ENCODE data around the gene CEP78. TPM values are rescaled to one million over a fixed set of nuclear protein-coding genes. Genes with fewer than 3 reads are reported as not detected.
"Not testable (repeated sequence)": the region's sequence is repeated elsewhere in the genome, so short reads cannot be mapped to it uniquely, and the experiment has no call there.

CEP78 gene
- total RNA-seq: 11.0 and 16.7 TPM in 2 replicates

GRCh38 chr9:78235762-78236550 is at the start of gene CEP78:
Gene CEP78, plus strand, starts transcription at chr9:78236075. Its CDS starts 276 bp downstream, at chr9:78236351.
- DNase-seq (ENCODE audit: low read depth): peak; percentile 81

GRCh38 chr9:78187763-78188484 is 48.0 kb upstream of the CEP78 start:
- DNase-seq (ENCODE audit: low read depth): no peak

- peak; percentile 35 for DNase-seq (ENCODE audit: low read depth)
These were observed 47.3 kb upstream of the CEP78 start for GRCh38 chr9:78188594-78188993.

GRCh38 chr9:78189001-78189400 is 46.9 kb upstream of the CEP78 start:
- DNase-seq (ENCODE audit: low read depth): no peak

GRCh38 chr9:78189461-78189860 is 46.4 kb upstream of the CEP78 start:
- DNase-seq (ENCODE audit: low read depth): peak; percentile 75

- DNase-seq (ENCODE audit: low read depth): no peak
These were observed 43.9 kb upstream of the CEP78 start for GRCh38 chr9:78191931-78192330.

- DNase-seq (ENCODE audit: low read depth): no peak
These were observed 39.6 kb upstream of the CEP78 start for GRCh38 chr9:78196258-78196657.

- peak; percentile 20 for DNase-seq (ENCODE audit: low read depth)
These were observed 34.6 kb upstream of the CEP78 start for GRCh38 chr9:78201158-78201777.

GRCh38 chr9:78207319-78207718 is 28.6 kb upstream of the CEP78 start:
- DNase-seq (ENCODE audit: low read depth): no peak

- DNase-seq (ENCODE audit: low read depth): no peak
These were observed 28.0 kb upstream of the CEP78 start for GRCh38 chr9:78207901-78208300.

- DNase-seq (ENCODE audit: low read depth): no peak
These were observed 26.7 kb upstream of the CEP78 start for GRCh38 chr9:78209127-78209526.

- no peak for DNase-seq (ENCODE audit: low read depth)
These were observed 25.0 kb upstream of the CEP78 start for GRCh38 chr9:78210841-78211301.

- no peak for DNase-seq (ENCODE audit: low read depth)
These were observed 23.0 kb upstream of the CEP78 start for GRCh38 chr9:78212868-78213267.

- DNase-seq (ENCODE audit: low read depth): peak; percentile 82
These were observed 22.2 kb upstream of the CEP78 start for GRCh38 chr9:78213712-78214111.

GRCh38 chr9:78214492-78214891 is 21.4 kb upstream of the CEP78 start:
- no peak for DNase-seq (ENCODE audit: low read depth)

- DNase-seq (ENCODE audit: low read depth): no peak
These were observed 20.2 kb upstream of the CEP78 start for GRCh38 chr9:78215706-78216105.

- DNase-seq (ENCODE audit: low read depth): no peak
These were observed 17.0 kb upstream of the CEP78 start for GRCh38 chr9:78218890-78219289.

GRCh38 chr9:78221425-78221824 is 14.4 kb upstream of the CEP78 start:
- no peak for DNase-seq (ENCODE audit: low read depth)

- not testable (repeated sequence) for DNase-seq (ENCODE audit: low read depth)
These were observed 14.0 kb upstream of the CEP78 start for GRCh38 chr9:78221841-78222240.

GRCh38 chr9:78230761-78231160 is 5.1 kb upstream of the CEP78 start:
- no peak for DNase-seq (ENCODE audit: low read depth)

GRCh38 chr9:78232471-78232870 is 3.4 kb upstream of the CEP78 start:
- DNase-seq (ENCODE audit: low read depth): not testable (repeated sequence)

- DNase-seq (ENCODE audit: low read depth): peak; percentile 66
These were observed 1.1 kb upstream of the CEP78 start for GRCh38 chr9:78234810-78235209.
